K562 (cell line): ENCODE measurements around the gene XAB2. TPM values are rescaled to one million over a fixed set of nuclear protein-coding genes. Genes with fewer than 3 reads are reported as not detected.

Source experiments
- CBX3 ChIP-seq, 2 experiments: IDR thresholded peaks; 1 replicate in 1 of 2; 2 replicates in 1 of 2; pipeline ENCODE4 v1.6.1; 2012; ENCODE audit warnings: inconsistent platforms in 2 of 2, low read length in 2 of 2, borderline replicate concordance in 1 of 2, control low read depth in 1 of 2
- U2AF2 ChIP-seq: fragments of 200-400 bp; formaldehyde crosslinking; optimal IDR thresholded peaks from 2 replicates; pipeline ENCODE3; 2017; ENCODE audit warnings: low read depth, mild to moderate bottlenecking, low read length
- XRCC3 ChIP-seq: fragments of 450-650 bp; IDR thresholded peaks from 2 replicates; pipeline ENCODE4 v1.6.1; 2017; ENCODE audit warnings: mild to moderate bottlenecking, moderate library complexity
- ZNF444 ChIP-seq: fragments of 250-450 bp; sonication (Bioruptor Pico); IDR thresholded peaks from 2 replicates; pipeline ENCODE4 v1.4.0; 2020; ENCODE audit warnings: mild to moderate bottlenecking, moderate library complexity
- polyA plus RNA-seq, 8 experiments: library from polyadenylated mRNA; depleted of rRNA in 4 of 8; stranded (reverse) in 5 of 8; unstranded in 3 of 8; fragments of >200 nt; fragmentation: Nextera tagmentation in 2 of 8; fragmentation: Illumina TruSeq in 1 of 8; extraction: Ambion mirVana in 2 of 8; extraction: Trizol in 1 of 8; gene quantifications; 2 replicates each; pipeline versions ENCODE4 v1.2.1 to v1.2.3, GENCODE V29; 2011 to 2014; ENCODE audit warnings: inconsistent platforms in 1 of 8, missing spikeins in 1 of 8
- total RNA-seq, 7 experiments: library from RNA; depleted of rRNA in 6 of 7; stranded (reverse); fragments of >200 nt in 6 of 7; fragmentation: Illumina TruSeq in 2 of 7; extraction: Trizol in 2 of 7; gene quantifications; 2 replicates each; pipeline versions ENCODE4 v1.2.1 to v1.2.3, GENCODE V29; 2011 to 2021; ENCODE audit warnings: low replicate concordance in 1 of 7
- TF ChIP-seq, protein P1 (sequence below): fragments of 450-650 bp; IDR thresholded peaks from 2 replicates; pipeline ENCODE4 v1.6.1; 2016; ENCODE audit warnings: low read depth
- TF ChIP-seq, protein P2 (sequence below): fragments of 450-650 bp; formaldehyde crosslinking; IDR thresholded peaks from 2 replicates; pipeline ENCODE4 v1.4.0; 2022; ENCODE audit warnings: missing genetic modification characterization

Gene XAB2
- total and polyA plus RNA-seq, 9 of the 15 experiments (the other 6 are each of a cell fraction or from before 2014, with no cell fraction given) = 0.21 to 58.3 (median 20.0) TPM

DNA sequence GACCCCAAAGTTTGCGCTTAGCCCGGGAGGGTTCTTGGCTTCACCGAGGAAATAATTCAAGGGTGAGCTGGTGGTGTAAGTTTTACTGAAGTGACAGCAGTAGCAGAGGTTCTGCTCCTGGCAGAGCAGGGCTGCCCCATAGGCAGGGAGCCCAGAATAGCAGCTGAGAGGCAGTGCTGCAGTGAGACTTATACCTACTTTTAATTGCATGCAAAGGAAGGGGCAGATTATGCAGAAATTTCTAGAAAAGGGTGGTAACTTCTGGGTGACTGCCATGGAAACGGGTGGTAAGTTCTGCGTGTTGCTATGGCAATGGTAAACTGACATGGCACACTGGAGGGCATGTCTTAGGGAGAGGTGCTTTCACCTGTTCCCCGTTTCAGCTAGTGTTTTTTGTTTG lies 51.2 kb downstream of the XAB2 start (continued):
- TF ChIP-seq, protein P1, sequence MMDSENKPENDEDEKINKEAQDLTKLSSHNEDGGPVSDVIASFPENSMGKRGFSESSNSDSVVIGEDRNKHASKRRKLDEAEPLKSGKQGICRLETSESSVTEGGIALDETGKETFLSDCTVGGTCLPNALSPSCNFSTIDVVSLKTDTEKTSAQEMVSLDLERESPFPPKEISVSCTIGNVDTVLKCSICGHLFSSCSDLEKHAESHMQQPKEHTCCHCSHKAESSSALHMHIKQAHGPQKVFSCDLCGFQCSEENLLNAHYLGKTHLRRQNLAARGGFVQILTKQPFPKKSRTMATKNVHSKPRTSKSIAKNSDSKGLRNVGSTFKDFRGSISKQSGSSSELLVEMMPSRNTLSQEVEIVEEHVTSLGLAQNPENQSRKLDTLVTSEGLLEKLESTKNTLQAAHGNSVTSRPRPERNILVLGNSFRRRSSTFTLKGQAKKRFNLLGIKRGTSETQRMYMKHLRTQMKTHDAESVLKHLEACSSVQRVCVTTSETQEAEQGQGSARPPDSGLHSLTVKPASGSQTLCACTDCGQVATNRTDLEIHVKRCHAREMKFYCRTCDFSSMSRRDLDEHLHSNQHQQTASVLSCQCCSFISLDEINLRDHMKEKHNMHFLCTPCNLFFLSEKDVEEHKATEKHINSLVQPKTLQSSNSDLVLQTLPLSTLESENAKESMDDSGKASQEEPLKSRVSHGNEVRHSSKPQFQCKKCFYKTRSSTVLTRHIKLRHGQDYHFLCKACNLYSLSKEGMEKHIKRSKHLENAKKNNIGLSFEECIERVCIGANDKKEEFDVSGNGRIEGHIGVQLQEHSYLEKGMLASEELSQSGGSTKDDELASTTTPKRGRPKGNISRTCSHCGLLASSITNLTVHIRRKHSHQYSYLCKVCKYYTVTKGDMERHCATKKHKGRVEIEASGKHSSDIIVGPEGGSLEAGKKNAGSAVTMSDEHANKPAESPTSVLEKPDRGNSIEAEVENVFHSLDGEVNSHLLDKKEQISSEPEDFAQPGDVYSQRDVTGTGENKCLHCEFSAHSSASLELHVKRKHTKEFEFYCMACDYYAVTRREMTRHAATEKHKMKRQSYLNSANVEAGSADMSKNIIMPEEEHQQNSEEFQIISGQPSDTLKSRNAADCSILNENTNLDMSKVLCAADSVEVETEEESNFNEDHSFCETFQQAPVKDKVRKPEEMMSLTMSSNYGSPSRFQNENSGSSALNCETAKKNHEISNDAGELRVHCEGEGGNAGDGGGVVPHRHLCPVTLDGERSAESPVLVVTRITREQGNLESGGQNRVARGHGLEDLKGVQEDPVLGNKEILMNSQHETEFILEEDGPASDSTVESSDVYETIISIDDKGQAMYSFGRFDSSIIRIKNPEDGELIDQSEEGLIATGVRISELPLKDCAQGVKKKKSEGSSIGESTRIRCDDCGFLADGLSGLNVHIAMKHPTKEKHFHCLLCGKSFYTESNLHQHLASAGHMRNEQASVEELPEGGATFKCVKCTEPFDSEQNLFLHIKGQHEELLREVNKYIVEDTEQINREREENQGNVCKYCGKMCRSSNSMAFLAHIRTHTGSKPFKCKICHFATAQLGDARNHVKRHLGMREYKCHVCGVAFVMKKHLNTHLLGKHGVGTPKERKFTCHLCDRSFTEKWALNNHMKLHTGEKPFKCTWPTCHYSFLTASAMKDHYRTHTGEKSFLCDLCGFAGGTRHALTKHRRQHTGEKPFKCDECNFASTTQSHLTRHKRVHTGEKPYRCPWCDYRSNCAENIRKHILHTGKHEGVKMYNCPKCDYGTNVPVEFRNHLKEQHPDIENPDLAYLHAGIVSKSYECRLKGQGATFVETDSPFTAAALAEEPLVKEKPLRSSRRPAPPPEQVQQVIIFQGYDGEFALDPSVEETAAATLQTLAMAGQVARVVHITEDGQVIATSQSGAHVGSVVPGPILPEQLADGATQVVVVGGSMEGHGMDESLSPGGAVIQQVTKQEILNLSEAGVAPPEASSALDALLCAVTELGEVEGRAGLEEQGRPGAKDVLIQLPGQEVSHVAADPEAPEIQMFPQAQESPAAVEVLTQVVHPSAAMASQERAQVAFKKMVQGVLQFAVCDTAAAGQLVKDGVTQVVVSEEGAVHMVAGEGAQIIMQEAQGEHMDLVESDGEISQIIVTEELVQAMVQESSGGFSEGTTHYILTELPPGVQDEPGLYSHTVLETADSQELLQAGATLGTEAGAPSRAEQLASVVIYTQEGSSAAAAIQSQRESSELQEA = no peak
- no peak for TF ChIP-seq XRCC3
- no peak for TF ChIP-seq ZNF444 (CRISPR knock-in tag)
- TF ChIP-seq CBX3 (IDR thresholded peaks at IDR 0.05; ENCODE audit: borderline replicate concordance in 1 of 2, low read length in 2 of 2) = no peak
- TF ChIP-seq, protein P2, sequence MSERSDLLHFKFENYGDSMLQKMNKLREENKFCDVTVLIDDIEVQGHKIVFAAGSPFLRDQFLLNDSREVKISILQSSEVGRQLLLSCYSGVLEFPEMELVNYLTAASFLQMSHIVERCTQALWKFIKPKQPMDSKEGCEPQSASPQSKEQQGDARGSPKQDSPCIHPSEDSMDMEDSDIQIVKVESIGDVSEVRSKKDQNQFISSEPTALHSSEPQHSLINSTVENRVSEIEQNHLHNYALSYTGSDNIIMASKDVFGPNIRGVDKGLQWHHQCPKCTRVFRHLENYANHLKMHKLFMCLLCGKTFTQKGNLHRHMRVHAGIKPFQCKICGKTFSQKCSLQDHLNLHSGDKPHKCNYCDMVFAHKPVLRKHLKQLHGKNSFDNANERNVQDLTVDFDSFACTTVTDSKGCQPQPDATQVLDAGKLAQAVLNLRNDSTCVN = no peak
- TF ChIP-seq U2AF2 = no peak
- TF ChIP-seq, all 486 proteins: peak for 0
